ENCODE measurements around the gene OR52J3.

OR52J3 gene

GRCh38 chr11:5046226-5046625 lies at the start of gene OR52J3:
Gene OR52J3, plus strand, starts transcription at chr11:5046526. Its CDS starts 0 bp downstream, at chr11:5046526.
- no peak within 1 kb of the TSS for H3K4me3 ChIP-seq (ENCODE audit: low read depth, low read length)
- TF ChIP-seq CTCF (IDR thresholded peaks at IDR 0.05; ENCODE audit: borderline replicate concordance, insufficient read depth, low read depth, low read length): no peak

- TF ChIP-seq CTCF (IDR thresholded peaks at IDR 0.05; ENCODE audit: borderline replicate concordance, insufficient read depth, low read depth, low read length): peak; percentile 38; the same call in 1 of the 2 replicates
- H3K4me3 ChIP-seq (ENCODE audit: low read depth, low read length): no peak overlapping the region
These were observed 41.7 kb upstream of the OR52J3 start for GRCh38 chr11:5004424-5005274.

- H3K4me3 ChIP-seq (ENCODE audit: low read depth, low read length): no peak overlapping the region
- no peak for TF ChIP-seq CTCF (IDR thresholded peaks at IDR 0.05; ENCODE audit: borderline replicate concordance, insufficient read depth, low read depth, low read length)
These were observed 38.8 kb upstream of the OR52J3 start for GRCh38 chr11:5007561-5007960.

- H3K4me3 ChIP-seq (ENCODE audit: low read depth, low read length): no peak overlapping the region
These were observed 35.1 kb upstream of the OR52J3 start for GRCh38 chr11:5011254-5011653.

GRCh38 chr11:5013012-5013411 lies 33.3 kb upstream of the OR52J3 start:
- no peak for TF ChIP-seq CTCF (IDR thresholded peaks at IDR 0.05; ENCODE audit: borderline replicate concordance, insufficient read depth, low read depth, low read length)
- no peak overlapping the region for H3K4me3 ChIP-seq (ENCODE audit: low read depth, low read length)

More at GRCh38 chr11:5011254-5011653, 35.1 kb upstream of the OR52J3 start:
- no peak for TF ChIP-seq CTCF (IDR thresholded peaks at IDR 0.05; ENCODE audit: borderline replicate concordance, insufficient read depth, low read depth, low read length)

- no peak for TF ChIP-seq CTCF (IDR thresholded peaks at IDR 0.05; ENCODE audit: borderline replicate concordance, insufficient read depth, low read depth, low read length)
- H3K4me3 ChIP-seq (ENCODE audit: low read depth, low read length): no peak overlapping the region
These were observed 24.3 kb upstream of the OR52J3 start for GRCh38 chr11:5021996-5022395.

- no peak for TF ChIP-seq CTCF (IDR thresholded peaks at IDR 0.05; ENCODE audit: borderline replicate concordance, insufficient read depth, low read depth, low read length)
These were observed 9.7 kb upstream of the OR52J3 start for GRCh38 chr11:5036669-5037068.

More at GRCh38 chr11:5036669-5037068, 9.7 kb upstream of the OR52J3 start:
- H3K4me3 ChIP-seq (ENCODE audit: low read depth, low read length): no peak overlapping the region
